ENCODE results near the gene NSMF.

DNA sequence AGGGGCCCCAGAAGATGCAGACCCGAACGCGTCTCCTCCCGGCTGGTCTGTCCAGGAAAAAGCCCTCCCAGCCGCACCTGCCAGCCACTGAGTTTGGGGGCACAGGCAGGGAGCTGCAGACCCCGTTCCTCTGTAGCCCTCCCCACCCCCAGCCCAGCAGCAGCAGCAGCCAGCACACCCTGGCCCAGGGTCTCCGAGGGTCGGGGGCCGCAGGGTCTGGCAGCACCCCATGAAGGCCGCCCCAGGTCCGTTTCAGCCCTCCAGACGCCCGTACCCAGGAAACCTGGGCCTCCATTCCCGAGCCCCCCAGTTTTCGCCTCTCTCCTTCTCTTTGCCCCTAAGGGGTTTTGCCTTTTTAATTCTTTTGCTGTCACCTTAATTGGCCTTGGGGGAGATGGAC, 55.9 kb downstream of the NSMF start:
- TF ChIP-seq CTCF (conservative IDR thresholded peaks at IDR 0.05) = no peak
- no peak for TF ChIP-seq EZH2 (IDR thresholded peaks at IDR 0.05; ENCODE audit: low read depth)
